ENCODE results near the gene BCLAF1. TPM values are rescaled to one million over a fixed set of nuclear protein-coding genes. Genes with fewer than 3 reads are reported as not detected.

The BCLAF1 gene
- total and polyA plus RNA-seq, 2 donors (not counting 3 experiments of a cell fraction or from before 2014, with no cell fraction given) = 23.4 to 151 TPM

GRCh38 chr6:136317021-136317694 lies 27.5 kb upstream of the BCLAF1 start:
- Histone ChIP-seq H3K36me3 (ENCODE audit: control insufficient read depth in 2 of 2, extremely low read depth in 1 of 2, insufficient read depth in 2 of 2, low read length in 2 of 2) (no peaks in the 10 kb centered on the region), H3K9me1 (replicated peaks; ENCODE audit: control insufficient read depth, extremely low read depth, insufficient read depth, low read length) (no peaks in the 10 kb centered on the region), H3K79me2 (ENCODE audit: control insufficient read depth, insufficient read depth, low read length) (no peaks in the 10 kb centered on the region), H3K27ac (ENCODE audit: insufficient read depth, low read depth, low read length) (no peak overlapping the region), H3K4me1 (ENCODE audit: control insufficient read depth, extremely low read depth, insufficient read depth, low read length) (no peaks in the 10 kb centered on the region), H3K9me3 (replicated peaks; ENCODE audit: control insufficient read depth, insufficient read depth, low read length) (no peaks in the 10 kb centered on the region), H3K4me2 (ENCODE audit: insufficient read depth, low read length) (no peak overlapping the region), H3K27me3 (ENCODE audit: control insufficient read depth in 2 of 2, insufficient read depth in 2 of 2, low read length in 2 of 2) (peaks cover 5 to 7% of the 10 kb centered on the region in 2 experiments), H3K9ac (replicated peaks; ENCODE audit: extremely low read depth, insufficient read depth, low read length) (no peak overlapping the region), H4K20me1 (replicated peaks; ENCODE audit: control insufficient read depth, extremely low read depth, insufficient read depth, low read length) (no peaks in the 10 kb centered on the region), H3K4me3 (replicated peaks in 1 of 3; ENCODE audit: insufficient read depth in 1 of 3, low read depth in 1 of 3, low read length in 3 of 3) (no peak overlapping the region), H2AFZ (ENCODE audit: low read depth, low read length) (peak overlapping the region; percentile 54)
- no TSS peak for BruUV-seq (replicated peaks)
- DNase-seq (ENCODE audit: low read depth, low spot score) (peak; percentile 59), FAIRE-seq (peak; percentile 46)
- ChIA-PET CTCF (interaction anchor here (0.6 to 3.6 kb wide), 37 partner anchors 8 to 889 kb away, joined by 3 to 42 read pairs (median 4); partner anchors contain the start of genes BCLAF1, MAP3K5 and MTFR2), POLR2A (interaction anchor here (1.0 kb wide), 1 partner anchor 27 kb away, joined by 3 read pairs; no protein-coding TSS in a partner anchor)
- dilution Hi-C loops (cut with MboI; ENCODE audit: extremely low pct_ligation_motif_present, low sequenced_read_pairs) (no loop called here), intact Hi-C loops (cut with micrococcal nuclease) (loop anchor here (1.0 to 2.0 kb wide), 5 partner anchors 90 to 866 kb away; no protein-coding TSS in a partner anchor)
- TF ChIP-seq MYC (IDR thresholded peaks at IDR 0.05; ENCODE audit: low read depth, low read length) (no peak), POLR2A (IDR thresholded peaks at IDR 0.05; ENCODE audit: low read depth, low read length) (no peak), CTCF (IDR thresholded peaks at IDR 0.05; ENCODE audit: extremely low read depth in 1 of 2, insufficient read depth in 1 of 2, low read depth in 1 of 2, low read length in 2 of 2) (peak; percentile 69 to 74), FOS (IDR thresholded peaks at IDR 0.05; ENCODE audit: borderline replicate concordance, insufficient read depth, low read length) (no peak), EZH2 (IDR thresholded peaks at IDR 0.05; ENCODE audit: borderline replicate concordance, low read depth, low read length, severe bottlenecking) (no peak)

All from endothelial cell of umbilical vein (primary cell).